Body of pancreas (tissue), 4 donors: Measurements from ENCODE around the gene MPZL3.

Experiments
- CTCF ChIP-seq, 7 experiments: fragments of 450-650 bp in 4 of 7; fragments of 200-600 bp in 3 of 7; sonication (generic) in 3 of 7; IDR thresholded peaks; one replicate each; pipeline ENCODE4 v1.5.1; 2016 to 2019; ENCODE audit warnings: antibody characterized with exemption in 7 of 7
- POLR2A ChIP-seq, 3 donors: fragments of 450-650 bp; IDR thresholded peaks; one replicate each; pipeline ENCODE4 v1.6.1; 2016; ENCODE audit warnings: antibody characterized with exemption in 3 of 3, mild to moderate bottlenecking in 2 of 3

GRCh38 chr11:118233377-118233776, 18.8 kb downstream of the MPZL3 start:
- TF ChIP-seq CTCF (IDR thresholded peaks at IDR 0.05) (no peak), POLR2A (IDR thresholded peaks at IDR 0.05) (no peak)
